Subcutaneous adipose tissue (tissue), 4 donors: ENCODE data around the gene UROC1. TPM values are rescaled to one million over a fixed set of nuclear protein-coding genes. Genes with fewer than 3 reads are reported as not detected.

Experiments used
- CTCF ChIP-seq: fragments of 450-650 bp; IDR thresholded peaks from one replicate; pipeline ENCODE4 v1.5.1; 2016; ENCODE audit warnings: low read depth, mild to moderate bottlenecking, control low read depth, antibody characterized with exemption, moderate library complexity
- total RNA-seq, 4 donors: library from RNA; depleted of rRNA; stranded (reverse); fragments of >200 nt; gene quantifications; one replicate each; pipeline ENCODE4 v1.1.0, GENCODE V29; 2016

Gene UROC1
- total RNA-seq, 4 donors from 2014 or later: not detected

DNA sequence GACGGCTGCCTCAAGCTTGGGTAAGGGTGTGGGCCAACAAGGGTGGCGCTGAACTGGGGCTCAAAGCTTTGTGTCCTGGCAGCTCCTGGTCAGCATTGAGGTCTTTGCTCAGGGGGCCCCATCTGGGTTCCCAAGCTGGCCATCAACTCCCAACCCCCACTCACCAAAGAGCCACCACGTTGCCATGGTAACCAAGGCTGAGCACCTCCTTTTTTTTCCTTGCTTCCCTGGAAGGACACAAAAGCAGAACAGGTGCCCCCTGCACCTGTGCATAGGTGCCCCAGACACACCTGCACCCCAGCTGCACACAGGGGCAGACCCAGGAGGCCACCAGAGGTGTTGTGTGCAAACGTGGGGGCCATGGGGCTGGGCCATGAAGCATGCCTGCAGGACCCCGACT lies 16.5 kb downstream of the UROC1 start:
- no peak for TF ChIP-seq CTCF

- no peak for TF ChIP-seq CTCF
Observed at GRCh38 chr3:126500016-126500415, 17.6 kb downstream of the UROC1 start.

DNA sequence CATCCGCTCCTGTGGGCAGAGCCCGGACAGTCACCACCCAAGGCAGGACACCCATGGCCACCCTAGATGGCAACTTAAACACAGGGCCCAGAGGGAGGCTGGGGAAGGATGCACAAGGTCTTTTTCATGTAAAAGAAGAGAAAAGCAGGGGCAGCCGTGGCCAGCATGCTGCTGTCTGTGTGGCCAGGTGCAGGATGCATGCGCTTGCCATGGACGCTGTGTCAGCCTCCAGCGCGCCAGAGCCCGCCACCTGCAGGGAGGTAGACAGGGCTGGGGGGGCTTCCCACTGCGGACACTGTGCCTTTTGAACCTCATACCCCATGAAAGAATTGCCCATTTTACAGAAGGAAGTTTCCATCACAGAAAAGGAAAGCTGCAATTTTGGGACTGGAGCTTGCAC lies 18.2 kb downstream of the UROC1 start:
- no peak for TF ChIP-seq CTCF

DNA sequence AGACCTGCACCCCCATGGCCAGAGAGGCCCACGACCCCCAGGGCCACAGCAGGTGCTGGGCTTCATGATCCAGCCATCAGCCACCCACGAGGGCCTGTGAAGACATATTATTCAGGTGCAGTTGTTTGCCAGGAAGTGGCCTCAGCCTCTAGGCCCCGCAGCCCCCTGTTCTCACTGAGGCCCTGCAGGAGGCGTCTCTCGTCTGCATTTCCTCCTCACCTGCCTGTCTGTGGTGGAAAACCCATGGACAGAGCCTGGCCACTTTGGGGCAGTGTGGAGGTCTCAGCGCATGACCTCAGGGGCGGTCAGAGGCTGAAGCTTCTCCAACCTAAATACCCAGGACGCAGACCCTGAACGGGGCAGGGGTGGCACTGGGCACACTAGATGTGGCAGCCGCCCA lies 18.6 kb downstream of the UROC1 start:
- TF ChIP-seq CTCF: no peak

DNA sequence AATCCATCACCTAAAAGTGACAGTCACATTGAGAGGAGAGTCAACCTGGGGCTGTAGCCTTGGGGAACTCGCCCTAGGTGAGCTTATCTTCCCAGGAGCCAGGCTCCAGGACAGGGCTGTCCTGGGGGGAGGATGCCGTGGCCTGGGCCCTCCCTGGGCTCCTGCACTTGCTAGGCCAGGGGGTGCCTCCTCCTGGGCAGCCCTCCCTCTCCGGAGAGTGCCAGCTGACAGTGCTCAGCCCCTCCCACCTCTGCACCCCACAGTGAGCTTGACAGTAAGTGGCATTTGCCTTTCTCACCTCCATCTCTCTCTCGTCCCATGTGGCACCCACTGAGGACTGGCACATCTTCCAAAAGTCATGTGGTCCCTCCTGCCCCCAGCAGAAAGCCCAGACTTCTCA lies 19.1 kb downstream of the UROC1 start:
- no peak for TF ChIP-seq CTCF

- TF ChIP-seq CTCF: no peak
Observed at GRCh38 chr3:126497956-126498355, 19.6 kb downstream of the UROC1 start.

DNA sequence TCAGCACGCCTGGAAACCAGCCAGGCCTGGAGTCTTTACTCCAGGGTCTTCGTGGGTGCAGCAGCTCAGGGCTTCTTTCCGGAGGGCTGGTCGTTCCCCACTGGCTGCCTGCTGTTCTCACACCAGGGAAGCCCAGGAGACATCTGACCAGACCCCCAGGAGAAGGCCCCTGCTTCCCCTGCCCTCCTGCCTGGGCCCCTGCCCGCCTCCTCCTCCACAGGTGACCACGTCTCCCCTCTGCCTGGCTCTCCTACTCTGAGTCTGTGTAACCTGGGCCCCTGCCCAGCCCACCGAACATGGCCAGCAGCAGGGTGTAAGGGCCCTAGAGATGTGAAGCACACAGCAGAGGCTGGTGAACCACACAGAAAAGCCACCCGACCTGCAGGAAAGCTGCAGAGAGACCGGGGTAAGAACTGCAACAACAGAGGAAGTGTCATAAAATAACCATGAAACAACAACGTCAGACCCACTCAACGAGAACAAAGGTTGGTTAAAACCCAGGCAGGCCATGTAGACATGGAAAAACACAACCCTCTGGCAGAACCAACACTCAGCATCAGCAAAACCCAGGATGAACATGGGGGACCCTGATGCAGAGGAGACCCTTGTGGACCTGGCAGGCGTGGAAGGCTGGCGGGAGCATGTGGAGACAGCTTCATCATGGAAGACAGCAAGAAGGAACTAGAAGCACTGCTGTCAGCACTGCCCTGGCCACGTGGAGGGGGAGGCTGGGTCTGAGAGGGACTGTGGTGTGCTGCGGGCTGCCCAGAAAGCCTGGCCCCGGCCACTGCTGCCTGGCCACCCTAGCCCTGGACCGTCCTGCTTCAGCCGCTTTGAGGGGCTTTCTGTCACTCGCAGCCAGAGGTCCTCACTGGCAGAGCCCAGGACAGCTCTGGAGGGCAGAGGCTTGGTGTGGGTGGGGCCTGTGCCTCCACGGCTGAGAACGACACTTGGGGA lies 20.4 kb downstream of the UROC1 start:
- no peak for TF ChIP-seq CTCF
